Measurements from ENCODE around the gene ODAD3.

The ODAD3 gene

GRCh38 chr19:11481534-11482383 is 46.8 kb upstream of the ODAD3 start:
- Histone ChIP-seq H3K9ac (ENCODE audit: low read length) (peak overlapping the region; percentile 64; the same call in 1 of the 2 replicates), H3K27ac (ENCODE audit: low read length) (peak overlapping the region; percentile 25; the same call in 1 of the 2 replicates), H3K9me3 (replicated peaks; ENCODE audit: insufficient read depth, low read length) (no peaks in the 10 kb centered on the region), H3K79me2 (ENCODE audit: low read length) (no peaks in the 10 kb centered on the region), H3K9me2 (replicated peaks; ENCODE audit: insufficient read depth, low read length) (no peaks in the 10 kb centered on the region), H3K4me2 (ENCODE audit: low read depth, low read length) (peak overlapping the region; percentile 99), H2AFZ (ENCODE audit: low read length) (peak overlapping the region; percentile 91), H4K20me1 (ENCODE audit: insufficient read depth, low read length) (no peaks in the 10 kb centered on the region), H3K4me3 (ENCODE audit: low read length) (peak overlapping the region; percentile 68), H3K36me3 (replicated peaks; ENCODE audit: insufficient read depth, low read length) (no peaks in the 10 kb centered on the region), H3K27me3 (replicated peaks; ENCODE audit: insufficient read depth, low read length) (peaks cover 25% of the 10 kb centered on the region), H3K4me1 (ENCODE audit: low read length) (peaks cover 10% of the 10 kb centered on the region; the same call in 1 of the 2 replicates), H3F3A (ENCODE audit: insufficient read depth, low read length) (no peaks in the 10 kb centered on the region)
- peak; percentile 94 for DNase-seq
- TF ChIP-seq CTCF (IDR thresholded peaks at IDR 0.05; ENCODE audit: low read length) (no peak; the same call in 1 of the 2 replicates), EZH2phosphoT487 (IDR thresholded peaks at IDR 0.05; ENCODE audit: low read length) (no peak), EZH2 (optimal IDR thresholded peaks at IDR 0.05; ENCODE audit: low read depth, low read length) (no peak)

GRCh38 chr19:11480715-11481533 is 46.0 kb upstream of the ODAD3 start, which contains the start of gene ELAVL3:
ELAVL3 (minus strand) TSS chr19:11481046; CDS start chr19:11480608, 438 bp downstream.
- Histone ChIP-seq H3K9me3 (replicated peaks; ENCODE audit: insufficient read depth, low read length) (no peaks in the 10 kb centered on the region), H3K9ac (ENCODE audit: low read length) (no peak within 1 kb of the TSS), H3K4me2 (ENCODE audit: low read depth, low read length) (peak within 1 kb of the TSS; percentile 99), H3K79me2 (ENCODE audit: low read length) (no peaks in the 10 kb centered on the region), H4K20me1 (ENCODE audit: insufficient read depth, low read length) (no peaks in the 10 kb centered on the region), H3K9me2 (replicated peaks; ENCODE audit: insufficient read depth, low read length) (no peaks in the 10 kb centered on the region), H2AFZ (ENCODE audit: low read length) (peak within 1 kb of the TSS; percentile 91), H3K4me1 (ENCODE audit: low read length) (peaks cover 10% of the 10 kb centered on the region; the same call in 1 of the 2 replicates), H3K36me3 (replicated peaks; ENCODE audit: insufficient read depth, low read length) (no peaks in the 10 kb centered on the region), H3K4me3 (ENCODE audit: low read length) (peak within 1 kb of the TSS; percentile 68), H3K27me3 (replicated peaks; ENCODE audit: insufficient read depth, low read length) (peaks cover 28% of the 10 kb centered on the region), H3K27ac (ENCODE audit: low read length) (no peak within 1 kb of the TSS), H3F3A (ENCODE audit: insufficient read depth, low read length) (no peaks in the 10 kb centered on the region)
- no peak for TF ChIP-seq EZH2 (optimal IDR thresholded peaks at IDR 0.05; ENCODE audit: low read depth, low read length)
- no peak for TF ChIP-seq EZH2phosphoT487 (IDR thresholded peaks at IDR 0.05; ENCODE audit: low read length)
- no peak for TF ChIP-seq CTCF (IDR thresholded peaks at IDR 0.05; ENCODE audit: low read length)
- DNase-seq, result no peak

GRCh38 chr19:11479898-11480714 is 45.2 kb upstream of the ODAD3 start:
- no peak overlapping the region for H3K4me3 ChIP-seq (ENCODE audit: low read length)

More at GRCh38 chr19:11479898-11480714, 45.2 kb upstream of the ODAD3 start:
- DNase-seq, result no peak
- H3K9me3 ChIP-seq (replicated peaks; ENCODE audit: insufficient read depth, low read length), result no peaks in the 10 kb centered on the region
- H3K79me2 ChIP-seq (ENCODE audit: low read length), result no peaks in the 10 kb centered on the region
- no peaks in the 10 kb centered on the region for H3F3A ChIP-seq (ENCODE audit: insufficient read depth, low read length)
- H3K9ac ChIP-seq (ENCODE audit: low read length), result no peak overlapping the region
- H4K20me1 ChIP-seq (ENCODE audit: insufficient read depth, low read length), result no peaks in the 10 kb centered on the region
- peaks cover 29% of the 10 kb centered on the region for H3K27me3 ChIP-seq (replicated peaks; ENCODE audit: insufficient read depth, low read length)
- TF ChIP-seq EZH2phosphoT487 (IDR thresholded peaks at IDR 0.05; ENCODE audit: low read length) (no peak), EZH2 (optimal IDR thresholded peaks at IDR 0.05; ENCODE audit: low read depth, low read length) (no peak)
- H3K9me2 ChIP-seq (replicated peaks; ENCODE audit: insufficient read depth, low read length), result no peaks in the 10 kb centered on the region
- no peak overlapping the region for H2AFZ ChIP-seq (ENCODE audit: low read length)
- no peak overlapping the region for H3K4me2 ChIP-seq (ENCODE audit: low read depth, low read length)
- peaks cover 10% of the 10 kb centered on the region; the same call in 1 of the 2 replicates for H3K4me1 ChIP-seq (ENCODE audit: low read length)
- no peak overlapping the region for H3K27ac ChIP-seq (ENCODE audit: low read length)
- no peaks in the 10 kb centered on the region for H3K36me3 ChIP-seq (replicated peaks; ENCODE audit: insufficient read depth, low read length)
